ENCODE results near the gene PDSS2. TPM values are rescaled to one million over a fixed set of nuclear protein-coding genes. Genes with fewer than 3 reads are reported as not detected.
"Not testable (repeated sequence)": the region's sequence is repeated elsewhere in the genome, so short reads cannot be mapped to it uniquely, and the experiment has no call there.

PDSS2 gene
- total and polyA plus RNA-seq, 4 donors, result 6.6 to 19.8 (median 15.6) TPM

DNA sequence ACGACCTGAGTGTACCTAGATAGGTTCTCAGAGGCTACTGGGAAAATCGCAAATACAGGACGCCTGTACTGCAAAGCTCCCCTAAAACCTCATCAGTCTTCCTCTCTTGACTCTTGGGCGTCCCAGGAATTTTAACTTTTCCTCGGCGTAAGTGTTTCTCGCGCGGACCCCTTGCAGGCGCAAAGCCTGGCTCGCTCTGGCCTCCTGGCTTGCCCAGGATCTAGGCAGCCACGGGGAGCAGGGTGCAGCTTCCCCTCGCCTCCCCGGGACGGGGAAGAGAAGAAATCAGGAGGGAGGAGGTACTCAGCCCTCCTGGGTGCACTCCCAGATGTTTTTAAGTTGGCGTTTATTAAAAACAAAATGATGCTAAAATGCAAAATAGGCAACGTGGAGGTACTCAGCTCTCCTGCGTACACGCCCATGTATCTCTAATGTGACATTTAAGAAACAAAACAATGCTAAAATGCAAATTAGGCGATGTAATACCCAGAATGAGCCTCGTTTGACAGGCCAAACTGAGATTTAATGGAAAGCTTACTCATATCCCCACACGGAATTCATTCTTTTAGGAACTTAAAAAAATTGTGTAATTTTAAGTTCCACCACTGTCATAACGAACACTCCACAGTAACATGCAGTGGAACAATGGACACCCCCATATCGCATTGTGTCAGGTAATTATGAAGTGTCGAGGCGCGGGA, 29.0 kb upstream of the PDSS2 start:
- Histone ChIP-seq H3K4me1 (ENCODE audit: control insufficient read depth in 5 of 5, insufficient read depth in 5 of 5, low read length in 5 of 5) (peaks cover 0 to 35% (median 14%) of the 10 kb centered on the region in 5 donors), H3K4me3 (peak overlapping the region; percentile 46), H3K27ac (ENCODE audit: low read depth in 1 of 2, low read length in 1 of 2) (no peak overlapping the region), H3K36me3 (ENCODE audit: control insufficient read depth in 4 of 4, insufficient read depth in 4 of 4, low read length in 4 of 4) (no peaks in the 10 kb centered on the region), H3K9ac (ENCODE audit: insufficient read depth in 1 of 2, low read length in 2 of 2) (no peak overlapping the region), H3K9me3 (ENCODE audit: control insufficient read depth in 4 of 4, insufficient read depth in 3 of 4, low read length in 3 of 4) (peaks cover 0 to 2% (median 0%) of the 10 kb centered on the region in 4 donors), H3K27me3 (ENCODE audit: control insufficient read depth in 3 of 3, insufficient read depth in 3 of 3, low read length in 2 of 3) (peaks cover 0 to 27% (median 11%) of the 10 kb centered on the region in 3 donors)
- DNase-seq (peak in 1 of 3 donors; percentile 19), ATAC-seq (ENCODE audit: insufficient read depth, low FRiP score) (no peak)
- TF ChIP-seq CTCF (IDR thresholded peaks at IDR 0.05; ENCODE audit: control extremely low read depth, extremely low read depth), result no peak
- WGBS, 2 donors, result 19 to 35% methylated on average over 27 of the region's 27 CpGs

DNA sequence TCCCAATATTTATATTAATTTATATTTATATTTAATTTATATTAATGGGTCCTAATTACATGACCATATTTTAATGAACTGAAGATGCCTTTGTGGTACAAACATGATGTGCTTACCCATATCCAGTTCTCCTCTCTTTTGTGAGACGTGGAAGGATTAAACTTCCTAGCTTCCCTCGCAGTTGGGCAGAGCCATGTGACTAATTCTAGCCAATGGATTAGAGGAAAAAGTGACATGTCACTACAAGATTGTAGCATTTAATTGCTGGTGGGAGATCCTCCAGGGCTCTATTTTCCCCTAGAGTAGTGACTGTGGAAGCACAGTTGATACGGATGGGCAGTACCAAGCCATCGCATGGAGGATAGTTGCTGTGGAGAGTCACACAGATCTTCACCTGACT, 25.8 kb upstream of the PDSS2 start:
- Histone ChIP-seq H3K9ac (ENCODE audit: insufficient read depth in 1 of 2, low read length in 2 of 2) (no peak overlapping the region), H3K36me3 (ENCODE audit: control insufficient read depth in 4 of 4, insufficient read depth in 4 of 4, low read length in 4 of 4) (no peaks in the 10 kb centered on the region), H3K27ac (ENCODE audit: low read depth in 1 of 2, low read length in 1 of 2) (no peak overlapping the region), H3K9me3 (ENCODE audit: control insufficient read depth in 4 of 4, insufficient read depth in 3 of 4, low read length in 3 of 4) (no peaks in the 10 kb centered on the region), H3K4me1 (ENCODE audit: control insufficient read depth in 5 of 5, insufficient read depth in 5 of 5, low read length in 5 of 5) (peaks cover 0 to 14% (median 0%) of the 10 kb centered on the region in 5 donors), H3K4me3 (no peak overlapping the region), H3K27me3 (ENCODE audit: control insufficient read depth in 3 of 3, insufficient read depth in 3 of 3, low read length in 2 of 3) (peaks cover 0 to 27% (median 19%) of the 10 kb centered on the region in 3 donors)
- no peak for TF ChIP-seq CTCF (IDR thresholded peaks at IDR 0.05; ENCODE audit: control extremely low read depth, extremely low read depth)
- WGBS, 2 donors, result 89 to 93% methylated on average over 4 of the region's 4 CpGs
- ATAC-seq (ENCODE audit: insufficient read depth, low FRiP score) (no peak), DNase-seq (no peak)

DNA sequence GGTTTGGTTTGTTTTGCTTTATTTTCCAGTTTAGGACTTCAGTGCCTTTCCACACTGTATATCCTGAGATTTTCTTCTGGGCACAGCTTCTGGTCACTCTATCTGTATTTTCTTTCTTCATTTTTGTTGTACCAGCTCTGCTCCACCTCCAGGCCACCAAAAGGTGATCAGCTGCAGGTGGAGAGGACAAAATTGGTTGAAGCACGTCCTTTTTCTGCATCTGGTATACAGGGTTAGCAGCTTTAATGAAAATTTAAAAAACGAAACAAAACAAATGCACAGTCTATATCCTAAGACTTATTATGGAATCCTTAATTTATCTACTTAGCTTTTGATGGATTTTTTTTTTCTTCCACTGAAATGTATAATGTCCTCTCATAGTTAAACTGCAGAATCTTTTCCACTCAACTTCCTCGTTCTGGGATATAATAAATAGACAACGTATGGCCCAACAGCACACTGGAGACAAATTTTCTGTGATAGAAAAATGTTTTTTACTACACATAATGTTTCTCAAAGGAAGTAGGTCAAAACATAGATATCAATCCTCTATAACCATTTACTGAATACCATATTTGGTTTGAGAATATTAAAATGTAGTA, 19.8 kb upstream of the PDSS2 start:
- Histone ChIP-seq H3K4me1 (ENCODE audit: control insufficient read depth in 5 of 5, insufficient read depth in 5 of 5, low read length in 5 of 5) (no peaks in the 10 kb centered on the region), H3K36me3 (ENCODE audit: control insufficient read depth in 4 of 4, insufficient read depth in 4 of 4, low read length in 4 of 4) (no peaks in the 10 kb centered on the region), H3K4me3 (no peak overlapping the region), H3K27me3 (ENCODE audit: control insufficient read depth in 3 of 3, insufficient read depth in 3 of 3, low read length in 2 of 3) (peaks cover 0 to 10% (median 0%) of the 10 kb centered on the region in 3 donors), H3K9ac (ENCODE audit: insufficient read depth in 1 of 2, low read length in 2 of 2) (no peak overlapping the region), H3K27ac (ENCODE audit: low read depth in 1 of 2, low read length in 1 of 2) (no peak overlapping the region), H3K9me3 (ENCODE audit: control insufficient read depth in 4 of 4, insufficient read depth in 3 of 4, low read length in 3 of 4) (no peaks in the 10 kb centered on the region)
- DNase-seq, result no peak
- ATAC-seq (ENCODE audit: insufficient read depth, low FRiP score), result no peak
- no peak for TF ChIP-seq CTCF (IDR thresholded peaks at IDR 0.05; ENCODE audit: control extremely low read depth, extremely low read depth)
- 79 to 87% methylated on average over 4 of the region's 4 CpGs for whole genome bisulfite sequencing, 2 donors

DNA sequence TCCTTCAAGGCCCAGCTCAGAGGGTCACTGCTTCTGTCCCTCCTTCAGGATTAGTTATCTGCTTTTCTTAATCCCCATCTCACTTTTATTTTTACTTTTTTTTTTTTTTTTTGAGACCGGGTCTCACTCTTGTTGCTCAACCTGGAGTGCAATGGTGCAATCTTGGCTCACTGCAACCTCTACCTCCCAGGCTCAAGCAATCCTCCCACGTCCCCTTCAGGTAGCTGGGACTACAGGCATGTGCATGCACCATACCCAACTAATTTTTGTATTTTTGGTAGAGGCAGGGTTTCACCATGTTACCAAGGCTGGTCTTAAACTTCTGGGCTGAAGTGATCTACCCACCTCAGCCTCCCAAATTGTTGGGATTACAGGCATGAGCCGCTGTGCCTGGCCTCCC, 16.5 kb upstream of the PDSS2 start:
- H3K4me1 ChIP-seq (ENCODE audit: control insufficient read depth in 5 of 5, insufficient read depth in 5 of 5, low read length in 5 of 5); H3K9me3 ChIP-seq (ENCODE audit: control insufficient read depth in 4 of 4, insufficient read depth in 3 of 4, low read length in 3 of 4); DNase-seq; H3K4me3 ChIP-seq; H3K27ac ChIP-seq (ENCODE audit: low read depth in 1 of 2, low read length in 1 of 2); H3K36me3 ChIP-seq (ENCODE audit: control insufficient read depth in 4 of 4, insufficient read depth in 4 of 4, low read length in 4 of 4); H3K9ac ChIP-seq (ENCODE audit: insufficient read depth in 1 of 2, low read length in 2 of 2); ATAC-seq (ENCODE audit: insufficient read depth, low FRiP score): not testable (repeated sequence)
- peaks cover 0 to 12% (median 3%) of the 10 kb centered on the region in 3 donors for H3K27me3 ChIP-seq (ENCODE audit: control insufficient read depth in 3 of 3, insufficient read depth in 3 of 3, low read length in 2 of 3)
- WGBS, 2 donors, result 72 to 73% methylated on average over 2 to 3 of the region's 3 CpGs

GRCh38 chr6:107475360-107475759, 16.0 kb upstream of the PDSS2 start:
- not testable (repeated sequence) for ATAC-seq (ENCODE audit: insufficient read depth, low FRiP score); H3K9me3 ChIP-seq (ENCODE audit: control insufficient read depth in 4 of 4, insufficient read depth in 3 of 4, low read length in 3 of 4); H3K4me3 ChIP-seq; H3K36me3 ChIP-seq (ENCODE audit: control insufficient read depth in 4 of 4, insufficient read depth in 4 of 4, low read length in 4 of 4); H3K4me1 ChIP-seq (ENCODE audit: control insufficient read depth in 5 of 5, insufficient read depth in 5 of 5, low read length in 5 of 5); DNase-seq; H3K27ac ChIP-seq (ENCODE audit: low read depth in 1 of 2, low read length in 1 of 2); H3K9ac ChIP-seq (ENCODE audit: insufficient read depth in 1 of 2, low read length in 2 of 2)
- 81 to 95% methylated on average over 3 of the region's 3 CpGs for whole genome bisulfite sequencing, 2 donors
- peaks cover 0 to 10% (median 3%) of the 10 kb centered on the region in 3 donors for H3K27me3 ChIP-seq (ENCODE audit: control insufficient read depth in 3 of 3, insufficient read depth in 3 of 3, low read length in 2 of 3)

Data from lung (tissue), 12 donors.